Natural killer cell (primary cell): ENCODE results near the gene CLIC1. TPM values are rescaled to one million over a fixed set of nuclear protein-coding genes. Genes with fewer than 3 reads are reported as not detected.

ENCODE experiments used
- ATAC-seq, 3 donors: fragments of 150-1000 bp in 2 of 3; fragments of 200-7000 bp in 1 of 3; cut with Tn5 transposase; 1 replicate in 1 of 3; 2 replicates in 2 of 3; pipeline ENCODE4 v1.10.0; 2021; ENCODE audit warnings: mild to moderate bottlenecking in 2 of 3, moderate library complexity in 2 of 3
- DNase-seq, 2 donors: peaks; one replicate each; pipeline versions ENCODE4 v3.0.0 to v3.0.0-alpha.2; 2013 to 2021; ENCODE audit warnings: mixed read lengths in 1 of 2
- H3K27ac ChIP-seq: one replicate; pipeline ENCODE4 v1.5.1; 2013; ENCODE audit warnings: mild to moderate bottlenecking, low read length
- H3K27me3 ChIP-seq: one replicate; pipeline ENCODE4 v1.6.1; 2013; ENCODE audit warnings: low read length; ENCODE audit not compliant: control insufficient read depth, insufficient read depth
- H3K36me3 ChIP-seq: one replicate; pipeline ENCODE4 v1.6.1; 2013; ENCODE audit warnings: low read length; ENCODE audit not compliant: control insufficient read depth, insufficient read depth
- H3K4me1 ChIP-seq: one replicate; pipeline ENCODE4 v1.6.1; 2013; ENCODE audit warnings: low read length; ENCODE audit not compliant: control insufficient read depth, insufficient read depth
- H3K4me3 ChIP-seq: one replicate; pipeline ENCODE4 v1.5.1; 2013; ENCODE audit warnings: low read length
- H3K9me3 ChIP-seq: one replicate; pipeline ENCODE4 v1.6.1; 2013; ENCODE audit warnings: low read length; ENCODE audit not compliant: control insufficient read depth, insufficient read depth
- H3K27ac Mint-ChIP-seq, 2 donors: one replicate each; pipeline ENCODE4 v1.8.0; 2022; ENCODE audit warnings: mild to moderate bottlenecking in 2 of 2, mixed read lengths in 2 of 2, moderate library complexity in 1 of 2
- H3K27me3 Mint-ChIP-seq, 2 donors: one replicate each; pipeline ENCODE4 v1.8.0; 2022; ENCODE audit warnings: low read depth in 2 of 2, mixed read lengths in 2 of 2
- H3K36me3 Mint-ChIP-seq: one replicate; pipeline ENCODE4 v1.8.0; 2022; ENCODE audit warnings: mixed read lengths
- H3K4me1 Mint-ChIP-seq, 2 donors: one replicate each; pipeline ENCODE4 v1.8.0; 2022; ENCODE audit warnings: mixed read lengths in 2 of 2
- H3K4me3 Mint-ChIP-seq: one replicate; pipeline ENCODE4 v1.8.0; 2022; ENCODE audit warnings: mild to moderate bottlenecking, moderate library complexity, mixed read lengths
- H3K9me3 Mint-ChIP-seq, 2 donors: one replicate each; pipeline ENCODE4 v1.8.0; 2022; ENCODE audit warnings: mixed read lengths in 2 of 2
- WGBS: methylation state at CpG from one replicate; pipeline ENCODE4 v1.1.7; 2013; ENCODE audit warnings: missing lambda C conversion rate; ENCODE audit not compliant: insufficient coverage; 5-methylcytosine and 5-hydroxymethylcytosine counted together
- intact Hi-C: fragments of 100-400 bp; cut with micrococcal nuclease; formaldehyde crosslinking; loops from one replicate; pipeline ENCODE4 v1.14.2; 2022
- total RNA-seq, 4 donors: library from RNA; stranded (reverse); fragments of 120-200 nt in 1 of 4; gene quantifications; one replicate each; pipeline versions ENCODE4 v1.2.3 to v1.2.4, GENCODE V29; 2013 to 2022
- TF ChIP-seq, protein P1 (sequence below): fragments of 200-600 bp; IDR thresholded peaks from one replicate; pipeline ENCODE4 v1.8.0; 2022; ENCODE audit warnings: antibody characterized with exemption

Gene CLIC1
- total RNA-seq, 3 donors from 2014 or later (not counting 1 experiment from before 2014, with no cell fraction given), result 348 to 363 (median 355) TPM

DNA sequence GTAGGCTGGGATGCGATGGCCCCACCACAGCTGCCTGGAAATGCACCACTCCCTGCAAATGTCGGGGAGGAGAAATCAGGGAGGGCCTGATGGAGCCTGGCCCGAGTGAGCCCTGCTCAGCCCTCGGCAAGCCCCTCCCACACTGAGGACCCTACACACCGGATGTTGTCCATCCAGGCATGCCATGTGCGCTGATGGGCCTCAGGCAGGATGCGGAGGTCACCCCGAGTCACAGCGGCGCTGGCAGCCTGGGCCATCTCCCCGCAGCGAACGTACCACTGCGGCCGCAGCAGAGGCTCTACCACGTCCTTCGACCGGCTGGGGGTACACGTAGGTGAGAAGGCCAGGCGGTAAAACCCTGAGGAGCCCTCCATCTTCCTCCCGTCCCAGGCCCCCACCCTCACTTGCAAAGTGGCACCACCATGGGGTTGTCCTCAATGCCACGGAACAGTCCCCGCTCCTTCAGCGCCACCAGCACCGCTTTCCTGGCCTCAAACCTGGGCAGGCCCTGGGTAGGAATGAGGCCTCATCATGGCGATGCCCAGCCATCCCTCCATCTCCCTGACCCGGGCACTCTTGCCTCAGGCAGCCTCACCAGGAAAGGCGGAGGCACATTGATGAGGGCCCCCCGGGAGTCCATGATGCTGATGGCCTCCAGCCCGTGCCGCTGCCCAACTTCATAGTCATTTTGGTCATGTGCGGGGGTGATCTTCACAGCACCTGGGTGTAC lies 46.0 kb upstream of the CLIC1 start:
- no peak overlapping the region for H3K4me3 Mint-ChIP-seq
- no peaks in the 10 kb centered on the region for H3K9me3 ChIP-seq
- H3K36me3 ChIP-seq, result peaks cover 66% of the 10 kb centered on the region
- WGBS, result 96% methylated on average over 32 of the region's 32 CpGs
- DNase-seq (no peak), ATAC-seq (no peak)
- no peaks in the 10 kb centered on the region for H3K27me3 Mint-ChIP-seq
- H3K4me1 Mint-ChIP-seq, result peaks cover 0 to 5% of the 10 kb centered on the region in 2 donors
- intact Hi-C loops, result no loop called here
- no peaks in the 10 kb centered on the region for H3K27me3 ChIP-seq
- H3K27ac ChIP-seq, result no peak overlapping the region
- TF ChIP-seq, protein P1, sequence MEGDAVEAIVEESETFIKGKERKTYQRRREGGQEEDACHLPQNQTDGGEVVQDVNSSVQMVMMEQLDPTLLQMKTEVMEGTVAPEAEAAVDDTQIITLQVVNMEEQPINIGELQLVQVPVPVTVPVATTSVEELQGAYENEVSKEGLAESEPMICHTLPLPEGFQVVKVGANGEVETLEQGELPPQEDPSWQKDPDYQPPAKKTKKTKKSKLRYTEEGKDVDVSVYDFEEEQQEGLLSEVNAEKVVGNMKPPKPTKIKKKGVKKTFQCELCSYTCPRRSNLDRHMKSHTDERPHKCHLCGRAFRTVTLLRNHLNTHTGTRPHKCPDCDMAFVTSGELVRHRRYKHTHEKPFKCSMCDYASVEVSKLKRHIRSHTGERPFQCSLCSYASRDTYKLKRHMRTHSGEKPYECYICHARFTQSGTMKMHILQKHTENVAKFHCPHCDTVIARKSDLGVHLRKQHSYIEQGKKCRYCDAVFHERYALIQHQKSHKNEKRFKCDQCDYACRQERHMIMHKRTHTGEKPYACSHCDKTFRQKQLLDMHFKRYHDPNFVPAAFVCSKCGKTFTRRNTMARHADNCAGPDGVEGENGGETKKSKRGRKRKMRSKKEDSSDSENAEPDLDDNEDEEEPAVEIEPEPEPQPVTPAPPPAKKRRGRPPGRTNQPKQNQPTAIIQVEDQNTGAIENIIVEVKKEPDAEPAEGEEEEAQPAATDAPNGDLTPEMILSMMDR, result no peak
- H3K4me1 ChIP-seq, result peaks cover 9% of the 10 kb centered on the region
- H3K9me3 Mint-ChIP-seq, result no peaks in the 10 kb centered on the region
- no peak overlapping the region for H3K27ac Mint-ChIP-seq
- H3K4me3 ChIP-seq, result no peak overlapping the region
- no peaks in the 10 kb centered on the region for H3K36me3 Mint-ChIP-seq

DNA sequence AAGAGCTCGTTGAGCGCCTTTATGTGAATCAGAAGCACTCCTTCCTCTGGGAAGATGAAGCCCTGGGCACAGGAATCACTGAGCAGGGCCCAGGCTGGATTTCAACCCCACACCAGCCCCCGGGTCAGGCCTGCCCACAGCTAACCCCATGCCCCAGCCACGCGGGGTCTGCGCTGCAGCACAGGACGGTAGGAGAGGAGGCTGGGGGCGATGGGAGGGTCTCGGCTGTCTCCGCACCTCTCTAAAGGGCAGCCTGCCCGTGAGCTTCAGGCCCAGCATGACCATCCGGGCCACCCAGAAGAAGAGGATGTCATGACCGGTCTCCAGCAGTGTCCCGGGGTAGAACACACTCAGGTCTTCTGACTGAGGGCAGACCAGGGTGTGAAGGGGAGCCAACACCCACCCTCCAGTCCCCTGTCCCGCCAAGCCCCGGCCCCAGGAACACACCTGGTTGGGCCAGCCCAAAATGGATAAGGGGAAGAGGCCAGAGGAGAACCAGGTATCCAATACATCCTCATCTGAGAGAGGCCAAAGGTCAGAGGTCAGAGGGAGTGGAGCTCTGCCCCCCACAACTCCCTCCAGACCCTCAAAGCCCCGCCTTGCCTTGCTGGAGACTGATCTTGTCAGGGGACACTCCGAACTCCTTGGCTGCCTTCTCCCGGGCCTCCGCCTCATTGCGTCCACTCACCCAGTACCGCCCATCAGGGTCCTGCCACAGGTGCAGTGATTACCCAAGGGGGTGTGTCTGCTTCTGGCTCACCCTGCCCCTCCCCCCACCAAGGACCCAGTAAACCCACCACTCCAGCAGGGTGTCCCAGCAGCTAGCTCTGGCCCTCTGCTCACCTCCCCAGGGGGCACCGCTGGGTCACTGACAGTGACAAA lies 45.2 kb upstream of the CLIC1 start:
- 93% methylated on average over 23 of the region's 23 CpGs for WGBS
- intact Hi-C loops, result no loop called here
- Mint-ChIP-seq H3K27me3 (no peaks in the 10 kb centered on the region), H3K4me3 (no peak overlapping the region), H3K4me1 (peaks cover 0 to 12% of the 10 kb centered on the region in 2 donors), H3K36me3 (no peaks in the 10 kb centered on the region), H3K27ac (no peak overlapping the region), H3K9me3 (no peaks in the 10 kb centered on the region)
- ATAC-seq, result no peak
- H3K4me3 ChIP-seq, result no peak overlapping the region
- H3K36me3 ChIP-seq, result peaks cover 66% of the 10 kb centered on the region
- no peaks in the 10 kb centered on the region for H3K9me3 ChIP-seq
- H3K4me1 ChIP-seq, result peaks cover 17% of the 10 kb centered on the region
- no peak overlapping the region for H3K27ac ChIP-seq
- no peaks in the 10 kb centered on the region for H3K27me3 ChIP-seq
- no peak for DNase-seq
- TF ChIP-seq, protein P1, result no peak

DNA sequence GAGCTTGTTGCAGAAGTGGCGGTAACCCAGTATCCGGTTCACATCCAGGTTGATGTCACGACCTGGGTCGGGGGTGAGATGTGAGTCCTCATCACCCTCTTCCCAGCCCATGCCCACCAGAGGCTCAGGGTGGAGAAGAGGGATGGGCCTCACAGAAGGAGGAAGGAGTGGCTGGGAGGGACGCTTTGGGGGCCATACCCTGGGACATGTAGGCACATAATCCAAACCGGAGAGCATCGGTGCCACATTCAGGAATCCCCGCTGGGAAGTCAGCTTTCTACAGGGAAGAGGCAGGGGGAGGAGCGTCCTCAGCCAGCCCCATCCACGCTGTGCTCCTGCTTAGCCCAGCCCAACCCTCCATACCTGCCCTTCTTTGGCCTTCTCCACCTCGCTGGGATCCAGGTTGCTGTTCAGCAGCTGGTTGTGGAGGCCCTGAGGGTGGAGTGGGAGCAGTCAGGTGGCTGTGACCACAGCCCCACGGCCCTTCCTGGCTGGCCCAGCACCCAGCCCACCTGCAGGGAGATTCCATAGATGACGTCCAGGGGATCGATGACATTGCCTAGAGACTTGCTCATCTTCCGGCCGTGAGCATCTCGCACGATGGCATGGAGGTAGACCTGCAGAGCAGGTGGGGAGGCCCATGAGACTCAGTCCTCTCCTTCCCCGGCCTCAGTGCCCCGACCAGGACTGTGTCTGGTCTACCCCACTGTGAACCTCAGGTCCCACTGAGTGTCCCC lies 44.3 kb upstream of the CLIC1 start:
- Histone ChIP-seq H3K9me3 (no peaks in the 10 kb centered on the region), H3K4me1 (peaks cover 26% of the 10 kb centered on the region), H3K4me3 (no peak overlapping the region), H3K27ac (no peak overlapping the region), H3K36me3 (peaks cover 66% of the 10 kb centered on the region), H3K27me3 (no peaks in the 10 kb centered on the region)
- intact Hi-C loops, result no loop called here
- Mint-ChIP-seq H3K9me3 (no peaks in the 10 kb centered on the region), H3K4me1 (peaks cover 0 to 20% of the 10 kb centered on the region in 2 donors), H3K27ac (no peak overlapping the region), H3K27me3 (no peaks in the 10 kb centered on the region), H3K4me3 (no peak overlapping the region), H3K36me3 (no peaks in the 10 kb centered on the region)
- DNase-seq, result no peak
- no peak for ATAC-seq
- WGBS, result 92% methylated on average over 20 of the region's 20 CpGs
- TF ChIP-seq, protein P1, result no peak
